A549 treated with CpdA at 1 μM for 4 hours (cell line): ENCODE data around the gene CCNG2. TPM values are rescaled to one million over a fixed set of nuclear protein-coding genes. Genes with fewer than 3 reads are reported as not detected.

Source experiments
- total RNA-seq: library from RNA; stranded (reverse); fragments of 200-300 nt; extraction: Qiagen RNA extraction; gene quantifications from 5 replicates; pipeline ENCODE4 v1.2.3, GENCODE V29; 2022; ENCODE audit warnings: low read depth

The CCNG2 gene, protein sequence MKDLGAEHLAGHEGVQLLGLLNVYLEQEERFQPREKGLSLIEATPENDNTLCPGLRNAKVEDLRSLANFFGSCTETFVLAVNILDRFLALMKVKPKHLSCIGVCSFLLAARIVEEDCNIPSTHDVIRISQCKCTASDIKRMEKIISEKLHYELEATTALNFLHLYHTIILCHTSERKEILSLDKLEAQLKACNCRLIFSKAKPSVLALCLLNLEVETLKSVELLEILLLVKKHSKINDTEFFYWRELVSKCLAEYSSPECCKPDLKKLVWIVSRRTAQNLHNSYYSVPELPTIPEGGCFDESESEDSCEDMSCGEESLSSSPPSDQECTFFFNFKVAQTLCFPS
- total RNA-seq, result 3.4 to 7.7 TPM (median 7.2 TPM) in 5 replicates

DNA sequence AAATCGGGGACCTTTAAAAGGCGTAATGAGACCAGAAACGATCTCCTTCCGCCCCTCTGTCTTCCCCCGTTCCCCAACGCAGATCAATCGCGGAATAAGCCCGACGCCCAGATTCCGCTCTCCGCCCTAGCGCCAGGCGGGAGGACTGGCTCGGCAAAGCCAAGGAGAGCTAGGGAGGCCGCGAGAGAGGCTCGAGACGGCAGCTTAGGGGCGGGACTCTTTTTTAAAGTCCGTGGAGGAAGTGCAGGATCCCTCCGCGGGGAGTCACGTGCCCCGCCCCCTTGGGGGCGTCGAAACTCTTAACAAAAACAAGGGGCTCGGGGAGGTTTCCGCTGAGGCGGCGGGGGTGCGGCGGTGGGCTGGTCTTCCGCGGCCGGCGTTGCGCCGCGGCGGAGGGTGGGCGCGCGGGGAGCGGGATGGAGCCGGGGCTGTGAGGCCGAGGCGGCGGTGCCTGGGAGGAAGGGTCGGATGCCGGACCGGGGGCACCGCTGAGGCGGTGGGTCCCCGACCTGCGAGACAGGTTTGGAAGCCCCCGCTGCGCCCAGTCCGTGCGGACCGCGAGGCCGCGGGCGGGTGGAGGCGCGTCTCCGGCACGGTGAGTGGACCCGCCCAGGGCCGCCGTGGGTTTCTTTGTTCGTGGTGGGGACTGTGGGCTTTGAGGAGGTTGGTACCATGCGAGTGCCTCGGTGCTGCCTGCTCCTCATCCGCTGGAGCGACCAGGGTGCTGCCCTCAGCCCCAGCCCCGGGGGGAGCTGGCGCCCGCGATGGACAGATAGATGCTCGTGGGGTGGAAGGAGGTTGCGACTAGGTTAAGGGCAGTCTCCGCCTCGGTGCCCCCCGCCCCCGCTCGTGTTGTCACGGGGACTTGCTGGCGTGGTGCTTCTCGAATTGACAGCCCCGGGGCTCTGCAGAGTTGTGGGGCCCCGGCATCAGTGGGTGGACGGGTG, at the start of gene CCNG2:
Gene CCNG2 (plus strand): TSS at position 296 of the 947 bp plus-strand sequence. CDS start 1,326 bp downstream, outside the sequence.

Other genes starting within 250 kb of the CCNG2 start
- 26.3 to 51.6 TPM (median 33.9 TPM) in 5 replicates for gene SEPTIN11, start 207.5 kb upstream of the CCNG2 start, total RNA-seq
- 65.7 to 75.2 TPM (median 67.8 TPM) in 5 replicates for gene CCNI, start 81.2 kb upstream of the CCNG2 start, total RNA-seq